HepG2 (cell line): Measurements from ENCODE around the gene CCDC142. TPM values are rescaled to one million over a fixed set of nuclear protein-coding genes. Genes with fewer than 3 reads are reported as not detected.
A peak's percentile ranks its signal among the peaks of the same experiment; 100 is the strongest.

Experiments used
- AHR ChIP-seq: IDR thresholded peaks from 2 replicates; pipeline ENCODE4 v1.6.1; 2018; ENCODE audit warnings: missing genetic modification reagents, missing compliant biosample characterization
- ATF2 ChIP-seq: sonication (generic); formaldehyde crosslinking; IDR thresholded peaks from 2 replicates; pipeline ENCODE4 v1.4.0; 2020; ENCODE audit warnings: missing genetic modification reagents
- DNMT1 ChIP-seq: sonication (generic); formaldehyde crosslinking; IDR thresholded peaks from 2 replicates; pipeline ENCODE4 v1.5.1; 2020; ENCODE audit warnings: mild to moderate bottlenecking, missing genetic modification reagents
- HHEX ChIP-seq: IDR thresholded peaks from 2 replicates; pipeline ENCODE4 v1.6.1; 2016; ENCODE audit warnings: control low read depth
- NR2C2 ChIP-seq: sonication (generic); formaldehyde crosslinking; IDR thresholded peaks from 2 replicates; pipeline ENCODE4 v1.4.0; 2020; ENCODE audit warnings: missing genetic modification reagents, mild to moderate bottlenecking, moderate library complexity, borderline replicate concordance
- PAWR ChIP-seq: sonication (generic); formaldehyde crosslinking; IDR thresholded peaks from 2 replicates; pipeline ENCODE4 v1.4.0; 2020; ENCODE audit warnings: missing genetic modification reagents, mild to moderate bottlenecking, borderline replicate concordance
- TP53 ChIP-seq: sonication (generic); formaldehyde crosslinking; conservative IDR thresholded peaks from 2 replicates; pipeline ENCODE4 v1.4.0; 2020; ENCODE audit warnings: missing genetic modification reagents
- ZFP36 ChIP-seq: fragments of 150-350 bp; IDR thresholded peaks from 2 replicates; pipeline ENCODE4 v1.6.1; 2018; ENCODE audit warnings: borderline replicate concordance, low read length, low read depth; ENCODE audit not compliant: partially characterized antibody
- ZNF121 ChIP-seq: sonication (generic); formaldehyde crosslinking; IDR thresholded peaks from 2 replicates; pipeline ENCODE4 v1.5.0; 2020; ENCODE audit warnings: mild to moderate bottlenecking, missing genetic modification reagents
- ZNF430 ChIP-seq: sonication (generic); formaldehyde crosslinking; IDR thresholded peaks from 2 replicates; pipeline ENCODE4 v1.9.0; 2021; ENCODE audit warnings: mild to moderate bottlenecking, missing genetic modification reagents
- ZNF850 ChIP-seq: sonication (generic); formaldehyde crosslinking; conservative IDR thresholded peaks from 2 replicates; pipeline ENCODE4 v1.9.0; 2021; ENCODE audit warnings: mild to moderate bottlenecking, missing genetic modification reagents
- polyA plus RNA-seq, 8 experiments: library from polyadenylated mRNA; depleted of rRNA in 3 of 8; stranded (reverse) in 7 of 8; unstranded in 1 of 8; fragments of >200 nt; fragmentation: Illumina TruSeq in 4 of 8; extraction: Trizol in 4 of 8; gene quantifications; 2 replicates each; pipeline versions ENCODE4 v1.2.1 to v1.2.3, GENCODE V29; 2011 to 2016; ENCODE audit warnings: low read depth in 4 of 8, missing spikeins in 1 of 8, mixed read lengths in 1 of 8; ENCODE audit not compliant: insufficient read depth in 1 of 8
- total RNA-seq, 5 experiments: library from RNA; depleted of rRNA; stranded (reverse); fragments of >200 nt; fragmentation: Illumina TruSeq; extraction: Trizol; gene quantifications; 2 replicates each; pipeline ENCODE4 v1.2.3, GENCODE V29; 2016; ENCODE audit warnings: low read depth in 1 of 5
- TF ChIP-seq, protein P1 (sequence below): sonication (generic); formaldehyde crosslinking; IDR thresholded peaks from 2 replicates; pipeline ENCODE4 v1.4.0; 2020; ENCODE audit warnings: missing genetic modification reagents
- TF ChIP-seq, protein P2 (sequence below): sonication (generic); formaldehyde crosslinking; IDR thresholded peaks from 2 replicates; pipeline ENCODE4 v1.4.0; 2020; ENCODE audit warnings: missing genetic modification reagents
- TF ChIP-seq, protein P3 (sequence below): sonication (generic); formaldehyde crosslinking; conservative IDR thresholded peaks from 2 replicates; pipeline ENCODE4 v1.4.0; 2020; ENCODE audit warnings: mild to moderate bottlenecking, missing genetic modification reagents, moderate library complexity
- TF ChIP-seq, protein P4 (sequence below): sonication (generic); formaldehyde crosslinking; IDR thresholded peaks from 2 replicates; pipeline ENCODE4 v1.5.0; 2020; ENCODE audit warnings: mild to moderate bottlenecking, missing genetic modification reagents

CCDC142 gene
- total and polyA plus RNA-seq, 2 of the 13 experiments (the other 11 are each of a cell fraction or from before 2014, with no cell fraction given): 14.7 to 30.4 TPM

DNA sequence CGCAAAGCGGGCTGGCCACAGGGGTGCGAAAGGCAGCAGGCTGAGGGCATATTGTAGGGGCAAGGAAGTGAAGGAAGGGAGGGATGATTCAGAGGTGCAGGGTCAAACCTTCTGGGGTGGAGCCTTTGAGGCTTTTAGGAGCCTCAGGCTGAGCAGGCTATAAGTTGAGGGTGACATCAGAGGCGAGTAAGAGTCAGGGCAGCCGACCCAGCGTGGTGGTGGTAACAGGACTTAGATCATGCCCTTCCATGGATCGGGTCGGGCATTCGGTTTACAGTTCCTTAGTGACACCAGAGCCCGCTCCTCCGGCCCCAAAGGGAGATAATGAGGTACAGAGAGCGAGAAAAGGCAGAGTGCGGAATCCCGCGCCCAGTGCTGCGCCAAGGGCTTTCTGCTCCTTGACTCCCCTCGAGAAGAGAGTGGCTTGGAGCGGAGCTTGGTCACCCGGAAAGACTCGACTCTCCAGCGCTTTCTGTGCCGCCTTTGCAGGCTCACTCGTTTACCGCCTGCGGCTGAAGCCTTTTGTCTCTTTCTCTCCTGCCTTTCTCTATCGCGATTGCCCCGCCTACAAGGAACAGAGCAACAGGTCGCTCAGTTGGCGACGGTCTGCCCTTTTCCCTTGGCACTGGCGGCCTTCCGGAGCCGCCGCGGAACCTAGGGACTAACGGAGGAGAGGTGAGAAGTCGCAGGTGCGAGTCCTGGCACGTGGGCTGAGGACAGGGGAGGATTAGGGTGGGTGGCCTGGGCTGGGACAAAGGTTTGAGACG lies 15.9 kb upstream of the CCDC142 start (continued):
- TF ChIP-seq ATF2 (CRISPR knock-in tag): no peak
- 0 out of 2 replicates have a peak, but pooled peaks have one; percentile 4 for TF ChIP-seq NR2C2
- TF ChIP-seq, protein P1, sequence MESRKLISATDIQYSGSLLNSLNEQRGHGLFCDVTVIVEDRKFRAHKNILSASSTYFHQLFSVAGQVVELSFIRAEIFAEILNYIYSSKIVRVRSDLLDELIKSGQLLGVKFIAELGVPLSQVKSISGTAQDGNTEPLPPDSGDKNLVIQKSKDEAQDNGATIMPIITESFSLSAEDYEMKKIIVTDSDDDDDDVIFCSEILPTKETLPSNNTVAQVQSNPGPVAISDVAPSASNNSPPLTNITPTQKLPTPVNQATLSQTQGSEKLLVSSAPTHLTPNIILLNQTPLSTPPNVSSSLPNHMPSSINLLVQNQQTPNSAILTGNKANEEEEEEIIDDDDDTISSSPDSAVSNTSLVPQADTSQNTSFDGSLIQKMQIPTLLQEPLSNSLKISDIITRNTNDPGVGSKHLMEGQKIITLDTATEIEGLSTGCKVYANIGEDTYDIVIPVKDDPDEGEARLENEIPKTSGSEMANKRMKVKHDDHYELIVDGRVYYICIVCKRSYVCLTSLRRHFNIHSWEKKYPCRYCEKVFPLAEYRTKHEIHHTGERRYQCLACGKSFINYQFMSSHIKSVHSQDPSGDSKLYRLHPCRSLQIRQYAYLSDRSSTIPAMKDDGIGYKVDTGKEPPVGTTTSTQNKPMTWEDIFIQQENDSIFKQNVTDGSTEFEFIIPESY: peak; percentile 60; the same call in 1 of the 2 replicates
- no peak for TF ChIP-seq AHR
- TF ChIP-seq DNMT1 (CRISPR knock-in tag): 0 out of 2 replicates have a peak, but pooled peaks have one; percentile 5
- TF ChIP-seq, protein P2, sequence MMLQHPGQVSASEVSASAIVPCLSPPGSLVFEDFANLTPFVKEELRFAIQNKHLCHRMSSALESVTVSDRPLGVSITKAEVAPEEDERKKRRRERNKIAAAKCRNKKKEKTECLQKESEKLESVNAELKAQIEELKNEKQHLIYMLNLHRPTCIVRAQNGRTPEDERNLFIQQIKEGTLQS (CRISPR knock-in tag): no peak
- no peak for TF ChIP-seq ZFP36
- TF ChIP-seq, protein P3, sequence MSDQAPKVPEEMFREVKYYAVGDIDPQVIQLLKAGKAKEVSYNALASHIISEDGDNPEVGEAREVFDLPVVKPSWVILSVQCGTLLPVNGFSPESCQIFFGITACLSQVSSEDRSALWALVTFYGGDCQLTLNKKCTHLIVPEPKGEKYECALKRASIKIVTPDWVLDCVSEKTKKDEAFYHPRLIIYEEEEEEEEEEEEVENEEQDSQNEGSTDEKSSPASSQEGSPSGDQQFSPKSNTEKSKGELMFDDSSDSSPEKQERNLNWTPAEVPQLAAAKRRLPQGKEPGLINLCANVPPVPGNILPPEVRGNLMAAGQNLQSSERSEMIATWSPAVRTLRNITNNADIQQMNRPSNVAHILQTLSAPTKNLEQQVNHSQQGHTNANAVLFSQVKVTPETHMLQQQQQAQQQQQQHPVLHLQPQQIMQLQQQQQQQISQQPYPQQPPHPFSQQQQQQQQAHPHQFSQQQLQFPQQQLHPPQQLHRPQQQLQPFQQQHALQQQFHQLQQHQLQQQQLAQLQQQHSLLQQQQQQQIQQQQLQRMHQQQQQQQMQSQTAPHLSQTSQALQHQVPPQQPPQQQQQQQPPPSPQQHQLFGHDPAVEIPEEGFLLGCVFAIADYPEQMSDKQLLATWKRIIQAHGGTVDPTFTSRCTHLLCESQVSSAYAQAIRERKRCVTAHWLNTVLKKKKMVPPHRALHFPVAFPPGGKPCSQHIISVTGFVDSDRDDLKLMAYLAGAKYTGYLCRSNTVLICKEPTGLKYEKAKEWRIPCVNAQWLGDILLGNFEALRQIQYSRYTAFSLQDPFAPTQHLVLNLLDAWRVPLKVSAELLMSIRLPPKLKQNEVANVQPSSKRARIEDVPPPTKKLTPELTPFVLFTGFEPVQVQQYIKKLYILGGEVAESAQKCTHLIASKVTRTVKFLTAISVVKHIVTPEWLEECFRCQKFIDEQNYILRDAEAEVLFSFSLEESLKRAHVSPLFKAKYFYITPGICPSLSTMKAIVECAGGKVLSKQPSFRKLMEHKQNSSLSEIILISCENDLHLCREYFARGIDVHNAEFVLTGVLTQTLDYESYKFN: 0 out of 2 replicates have a peak, but pooled peaks have one; percentile 2
- no peak for TF ChIP-seq ZNF121 (CRISPR knock-in tag)
- no peak for TF ChIP-seq PAWR
- TF ChIP-seq TP53 (CRISPR knock-in tag): no peak
- TF ChIP-seq, protein P4, sequence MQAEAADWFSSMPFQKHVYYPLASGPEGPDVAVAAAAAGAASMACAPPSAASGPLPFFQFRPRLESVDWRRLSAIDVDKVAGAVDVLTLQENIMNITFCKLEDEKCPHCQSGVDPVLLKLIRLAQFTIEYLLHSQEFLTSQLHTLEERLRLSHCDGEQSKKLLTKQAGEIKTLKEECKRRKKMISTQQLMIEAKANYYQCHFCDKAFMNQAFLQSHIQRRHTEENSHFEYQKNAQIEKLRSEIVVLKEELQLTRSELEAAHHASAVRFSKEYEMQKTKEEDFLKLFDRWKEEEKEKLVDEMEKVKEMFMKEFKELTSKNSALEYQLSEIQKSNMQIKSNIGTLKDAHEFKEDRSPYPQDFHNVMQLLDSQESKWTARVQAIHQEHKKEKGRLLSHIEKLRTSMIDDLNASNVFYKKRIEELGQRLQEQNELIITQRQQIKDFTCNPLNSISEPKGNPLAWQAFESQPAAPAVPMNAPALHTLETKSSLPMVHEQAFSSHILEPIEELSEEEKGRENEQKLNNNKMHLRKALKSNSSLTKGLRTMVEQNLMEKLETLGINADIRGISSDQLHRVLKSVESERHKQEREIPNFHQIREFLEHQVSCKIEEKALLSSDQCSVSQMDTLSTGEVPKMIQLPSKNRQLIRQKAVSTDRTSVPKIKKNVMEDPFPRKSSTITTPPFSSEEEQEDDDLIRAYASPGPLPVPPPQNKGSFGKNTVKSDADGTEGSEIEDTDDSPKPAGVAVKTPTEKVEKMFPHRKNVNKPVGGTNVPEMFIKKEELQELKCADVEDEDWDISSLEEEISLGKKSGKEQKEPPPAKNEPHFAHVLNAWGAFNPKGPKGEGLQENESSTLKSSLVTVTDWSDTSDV (CRISPR knock-in tag): no peak
- 0 out of 2 replicates have a peak, but pooled peaks have one; percentile 7 for TF ChIP-seq ZNF850 (CRISPR knock-in tag)
- 0 out of 2 replicates have a peak, but pooled peaks have one; percentile 36 for TF ChIP-seq ZNF430 (CRISPR knock-in tag)
- no peak for TF ChIP-seq HHEX (CRISPR knock-in tag)
